GM13977 (cell line): ENCODE results near the gene MTHFD2L.

Source experiments
- DNase-seq: peaks from one replicate; pipeline ENCODE4 v3.0.0; 2012; ENCODE audit warnings: low spot score
- CTCF ChIP-seq: IDR thresholded peaks from 2 replicates; pipeline ENCODE4 v1.5.1; 2012; ENCODE audit warnings: mild to moderate bottlenecking, control low read depth; ENCODE audit not compliant: insufficient read depth; ENCODE audit errors: extremely low read depth, missing control alignments
- in situ Hi-C: fragments of 300-500 bp; cut with MboI; formaldehyde crosslinking; loops from one replicate; pipeline ENCODE4 v1.12.0; 2022; ENCODE audit warnings: low sequenced_read_pairs, low pct_unique_long_range_greater_than_20kb, mixed read lengths, inconsistent platforms; ENCODE audit not compliant: unreplicated experiment

MTHFD2L gene

GRCh38 chr4:74252933-74253332, 95.0 kb downstream of the MTHFD2L start:
- no peak for DNase-seq
- no peak for TF ChIP-seq CTCF
- in situ Hi-C loops = no loop called here

- DNase-seq = no peak
- in situ Hi-C loops = no loop called here
- no peak for TF ChIP-seq CTCF
Observed at GRCh38 chr4:74254386-74254785, 96.5 kb downstream of the MTHFD2L start.

DNA sequence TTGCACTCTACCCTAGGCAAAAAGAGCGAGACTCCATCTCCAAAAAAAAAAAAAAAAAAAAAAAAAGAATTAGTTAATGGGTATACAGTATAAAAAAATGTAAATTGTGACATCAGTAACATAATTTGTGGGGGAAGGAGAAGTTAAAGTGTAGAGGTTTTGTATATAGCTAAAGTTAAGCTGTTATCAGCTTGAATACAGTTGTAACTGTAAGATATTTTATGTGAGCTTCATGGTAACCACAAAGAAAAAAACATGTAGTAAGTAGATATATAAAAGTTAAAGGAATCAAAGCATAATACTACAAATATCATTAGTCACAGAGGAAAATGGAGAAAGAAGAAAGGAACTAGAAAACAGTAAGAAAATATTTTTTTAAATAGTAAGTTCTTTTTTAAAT, 97.2 kb downstream of the MTHFD2L start:
- DNase-seq = no peak
- in situ Hi-C loops = no loop called here
- TF ChIP-seq CTCF = no peak

GRCh38 chr4:74258963-74259362, 101.0 kb downstream of the MTHFD2L start:
- TF ChIP-seq CTCF = no peak
- in situ Hi-C loops = no loop called here
- DNase-seq = no peak

- no peak for TF ChIP-seq CTCF
- in situ Hi-C loops = no loop called here
Observed at GRCh38 chr4:74260036-74260435, 102.1 kb downstream of the MTHFD2L start.

GRCh38 chr4:74262522-74262921, 104.6 kb downstream of the MTHFD2L start:
- in situ Hi-C loops = no loop called here
- no peak for TF ChIP-seq CTCF

More at GRCh38 chr4:74260036-74260435, 102.1 kb downstream of the MTHFD2L start:
- DNase-seq = no peak

GRCh38 chr4:74263551-74263950, 105.6 kb downstream of the MTHFD2L start:
- no peak for DNase-seq
- no peak for TF ChIP-seq CTCF
- in situ Hi-C loops = no loop called here

More at GRCh38 chr4:74262522-74262921, 104.6 kb downstream of the MTHFD2L start:
- DNase-seq = no peak
